OCI-LY7 (cell line): ENCODE results near the gene HRH2.

Source experiments
- EZH2phosphoT487 ChIP-seq: fragments of 200-600 bp; sonication (generic); IDR thresholded peaks from 2 replicates; pipeline ENCODE4 v1.6.1; 2018; ENCODE audit warnings: low read depth, borderline replicate concordance, mild to moderate bottlenecking, mixed run types, antibody characterized with exemption, low read length, moderate library complexity, mixed read lengths
- TF ChIP-seq, protein P1 (sequence below): fragments of 200-600 bp; sonication (generic); conservative IDR thresholded peaks from 2 replicates; pipeline ENCODE4 v1.5.1; 2014; ENCODE audit warnings: mild to moderate bottlenecking, antibody characterized with exemption, low read length, moderate library complexity, mixed read lengths

DNA sequence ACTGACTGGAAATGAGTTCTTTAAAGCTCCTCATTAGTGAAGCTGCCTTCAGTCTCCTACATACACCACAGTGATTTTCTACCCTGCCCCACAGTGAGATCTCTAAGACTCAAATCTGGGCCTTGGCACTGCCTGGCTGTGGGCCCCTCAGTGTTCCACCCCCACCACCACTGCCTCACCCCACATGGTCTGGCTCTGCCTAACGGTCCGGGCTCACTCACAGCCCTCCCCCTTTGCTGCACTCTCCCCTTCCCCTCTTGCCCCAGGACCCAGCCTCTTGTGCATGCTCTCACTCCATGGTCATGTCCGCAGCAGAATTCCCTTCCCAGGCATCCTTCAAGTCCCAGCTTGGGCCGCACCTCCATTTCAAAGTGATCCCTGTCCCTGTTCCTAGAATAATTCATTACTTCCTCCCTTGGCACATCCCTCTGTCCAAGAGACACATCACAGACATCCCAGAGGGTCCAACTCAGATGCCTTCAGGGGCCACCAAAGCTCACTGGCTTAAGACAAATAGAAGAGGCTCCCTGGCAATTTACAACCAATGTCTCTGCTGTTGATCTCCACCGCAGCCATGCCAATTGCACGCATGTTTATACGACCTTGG is 56.7 kb downstream of the HRH2 start:
- TF ChIP-seq, protein P1, sequence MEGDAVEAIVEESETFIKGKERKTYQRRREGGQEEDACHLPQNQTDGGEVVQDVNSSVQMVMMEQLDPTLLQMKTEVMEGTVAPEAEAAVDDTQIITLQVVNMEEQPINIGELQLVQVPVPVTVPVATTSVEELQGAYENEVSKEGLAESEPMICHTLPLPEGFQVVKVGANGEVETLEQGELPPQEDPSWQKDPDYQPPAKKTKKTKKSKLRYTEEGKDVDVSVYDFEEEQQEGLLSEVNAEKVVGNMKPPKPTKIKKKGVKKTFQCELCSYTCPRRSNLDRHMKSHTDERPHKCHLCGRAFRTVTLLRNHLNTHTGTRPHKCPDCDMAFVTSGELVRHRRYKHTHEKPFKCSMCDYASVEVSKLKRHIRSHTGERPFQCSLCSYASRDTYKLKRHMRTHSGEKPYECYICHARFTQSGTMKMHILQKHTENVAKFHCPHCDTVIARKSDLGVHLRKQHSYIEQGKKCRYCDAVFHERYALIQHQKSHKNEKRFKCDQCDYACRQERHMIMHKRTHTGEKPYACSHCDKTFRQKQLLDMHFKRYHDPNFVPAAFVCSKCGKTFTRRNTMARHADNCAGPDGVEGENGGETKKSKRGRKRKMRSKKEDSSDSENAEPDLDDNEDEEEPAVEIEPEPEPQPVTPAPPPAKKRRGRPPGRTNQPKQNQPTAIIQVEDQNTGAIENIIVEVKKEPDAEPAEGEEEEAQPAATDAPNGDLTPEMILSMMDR: no peak
- TF ChIP-seq EZH2phosphoT487: no peak
